ENCODE data around the gene MAML3.

The MAML3 gene

DNA sequence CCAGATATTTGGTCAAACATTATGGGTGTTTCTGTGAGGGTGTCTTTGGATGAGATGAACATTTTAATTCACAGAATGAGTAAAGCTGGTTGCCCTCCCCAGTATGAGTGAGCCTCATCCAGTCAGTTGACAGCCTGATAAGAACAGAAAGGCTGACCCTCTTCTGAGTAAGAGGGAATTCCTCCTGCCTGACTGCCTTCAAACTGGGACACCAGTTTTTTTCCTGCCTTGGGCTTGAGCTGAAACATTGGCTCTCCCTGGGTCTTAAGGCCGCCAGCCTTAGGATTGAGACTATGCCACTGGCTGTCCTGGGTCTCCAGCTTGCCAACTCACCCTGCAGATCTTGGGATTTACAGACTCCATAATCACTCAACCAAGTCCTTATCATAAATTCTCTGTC, 14.5 kb upstream of the MAML3 start:
- no peak overlapping the region for H3K4me3 Mint-ChIP-seq
- no peak for DNase-seq

DNA sequence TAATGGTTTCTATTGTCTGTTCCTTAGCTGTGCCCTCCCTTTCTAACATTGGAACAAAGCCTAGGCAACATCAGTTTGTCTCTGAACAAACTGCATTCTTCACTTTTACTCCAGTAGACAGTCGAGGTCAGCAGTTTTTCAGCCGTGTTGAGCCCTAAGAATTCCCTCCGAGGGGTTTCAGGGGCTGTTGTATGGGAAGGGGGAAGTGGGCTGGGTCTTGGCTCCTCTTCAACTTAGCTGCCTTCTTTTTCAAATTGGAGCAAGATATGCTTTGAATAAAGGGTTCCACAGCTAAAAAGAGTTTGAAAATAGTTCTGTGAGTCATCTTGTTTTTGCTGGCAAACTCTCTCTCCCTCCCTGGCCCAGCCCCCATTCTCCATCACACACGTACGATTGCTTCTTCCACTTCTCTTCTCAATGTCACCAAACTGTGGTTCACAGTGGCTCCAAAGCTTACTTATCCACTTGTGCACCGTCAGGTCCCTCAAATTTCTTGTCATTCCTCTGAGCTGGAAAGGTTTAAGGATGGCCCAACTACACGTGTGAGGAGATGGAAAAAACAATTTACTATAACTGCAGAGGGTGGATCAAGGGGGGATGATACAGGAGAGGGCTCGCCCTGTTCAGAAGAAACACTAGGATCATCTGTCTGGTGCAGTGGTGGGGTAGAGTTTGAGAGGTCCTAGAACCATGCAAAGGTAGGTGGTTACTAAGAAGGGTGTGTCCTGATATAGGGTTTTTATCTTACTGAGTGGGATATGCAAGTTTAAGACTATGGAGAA, 9.2 kb upstream of the MAML3 start:
- no peak for ATAC-seq
- Mint-ChIP-seq H3K9me3 (no peaks in the 10 kb centered on the region), H3K4me1 (peaks cover 11% of the 10 kb centered on the region), H3K27ac (peak overlapping the region in 1 of 2 donors; percentile 15), H3K4me3 (no peak overlapping the region), H3K27me3 (no peaks in the 10 kb centered on the region)
- DNase-seq: no peak

More for the DNA sequence above, 14.5 kb upstream of the MAML3 start:
- ATAC-seq: no peak
- Mint-ChIP-seq H3K27ac (no peak overlapping the region), H3K27me3 (no peaks in the 10 kb centered on the region), H3K9me3 (no peaks in the 10 kb centered on the region), H3K4me1 (no peaks in the 10 kb centered on the region)

DNA sequence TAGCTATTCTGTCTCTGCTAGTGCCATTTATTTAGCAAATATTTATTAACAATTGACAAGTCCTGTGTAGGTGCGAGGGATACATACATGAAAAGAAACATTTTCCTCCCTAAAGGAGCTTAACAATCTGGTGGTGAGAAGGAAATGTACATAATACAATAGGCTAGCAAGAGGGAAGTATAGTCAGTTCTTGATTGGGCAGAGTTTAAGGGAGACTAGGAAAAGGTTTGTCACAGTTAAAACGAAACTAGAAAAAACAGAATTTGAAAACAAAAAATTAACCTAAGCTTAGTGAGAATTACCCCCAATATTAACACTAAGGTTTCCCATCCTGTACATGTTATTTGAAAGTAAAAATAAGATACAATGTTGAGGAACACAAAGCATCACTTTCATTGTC, 8.6 kb upstream of the MAML3 start:
- peak overlapping the region in 1 of 2 donors; percentile 36 for H3K4me3 Mint-ChIP-seq
- no peaks in the 10 kb centered on the region for H3K9me3 Mint-ChIP-seq
- ATAC-seq (no peak), DNase-seq (no peak)
- H3K4me1 Mint-ChIP-seq: peaks cover 15% of the 10 kb centered on the region
- H3K27me3 Mint-ChIP-seq: no peaks in the 10 kb centered on the region
- no peak overlapping the region for H3K27ac Mint-ChIP-seq

- Mint-ChIP-seq H3K9me3 (no peaks in the 10 kb centered on the region), H3K27me3 (peaks cover 7% of the 10 kb centered on the region)
- no peak for DNase-seq
These were observed 4.5 kb upstream of the MAML3 start for GRCh38 chr4:140158365-140159030.

GRCh38 chr4:140157341-140157740, 3.4 kb upstream of the MAML3 start:
- Mint-ChIP-seq H3K27me3 (peaks cover 7% of the 10 kb centered on the region), H3K4me1 (peaks cover 33% of the 10 kb centered on the region), H3K9me3 (no peaks in the 10 kb centered on the region), H3K4me3 (no peak overlapping the region), H3K27ac (no peak overlapping the region)
- DNase-seq (no peak), ATAC-seq (no peak)

More at GRCh38 chr4:140158365-140159030, 4.5 kb upstream of the MAML3 start:
- H3K27ac Mint-ChIP-seq: no peak overlapping the region
- H3K4me1 Mint-ChIP-seq: peaks cover 42% of the 10 kb centered on the region
- ATAC-seq: no peak
- no peak overlapping the region for H3K4me3 Mint-ChIP-seq

DNA sequence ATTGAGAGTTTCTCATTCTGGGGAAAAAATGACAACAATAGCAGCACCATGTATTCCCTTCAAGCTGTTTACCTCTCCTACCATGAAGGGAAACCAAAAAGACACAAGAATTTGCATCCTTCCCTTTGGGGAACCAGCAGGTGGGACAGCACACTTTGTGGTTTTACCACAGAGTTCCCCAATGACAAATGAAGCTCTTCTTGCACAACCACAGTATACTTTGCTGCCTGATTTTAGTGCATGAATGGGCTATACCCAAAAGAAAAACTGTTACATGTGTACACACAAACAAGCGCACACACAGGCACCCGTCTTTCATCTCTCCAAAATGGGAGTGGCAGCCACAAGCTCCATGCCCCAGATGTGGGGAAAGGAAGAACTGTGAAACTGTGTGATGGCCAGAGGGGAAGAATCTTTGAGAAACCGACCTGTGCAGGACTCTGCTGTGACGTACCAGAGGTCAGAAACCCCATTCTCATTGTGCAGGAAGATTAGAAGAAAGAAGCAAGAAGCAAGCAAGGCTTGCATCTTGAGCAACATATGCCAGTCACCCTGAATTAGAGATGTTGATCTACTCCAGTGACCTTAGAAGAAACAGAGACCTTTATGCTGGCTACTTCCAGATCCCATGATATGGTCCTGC, 2.7 kb upstream of the MAML3 start:
- DNase-seq: peak; percentile 21 to 70
- H3K9me3 Mint-ChIP-seq: no peaks in the 10 kb centered on the region
- peaks cover 31% of the 10 kb centered on the region for H3K4me1 Mint-ChIP-seq
- peak overlapping the region; percentile 56 to 75 for H3K4me3 Mint-ChIP-seq
- ATAC-seq: peak; percentile 69
- peaks cover 7% of the 10 kb centered on the region for H3K27me3 Mint-ChIP-seq
- H3K27ac Mint-ChIP-seq: peak overlapping the region in 1 of 2 donors; percentile 80

DNA sequence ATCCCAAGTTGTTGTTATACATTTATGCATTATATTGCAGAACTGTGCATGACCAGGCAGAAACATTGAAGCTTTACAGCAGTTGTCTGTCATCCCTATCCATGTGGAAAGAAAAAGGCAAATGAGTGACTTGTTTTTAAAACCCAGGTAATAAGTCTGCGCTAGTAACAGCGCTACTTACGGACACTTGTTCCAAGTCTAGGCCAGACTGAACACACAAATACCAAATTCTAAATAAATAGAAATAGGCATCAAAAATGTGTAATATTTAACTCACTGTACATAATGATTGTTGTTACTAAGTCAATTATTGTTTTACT, 548 bp upstream of the MAML3 start:
- peak overlapping the region; percentile 95 to 96 for H3K4me3 Mint-ChIP-seq
- peaks cover 7% of the 10 kb centered on the region for H3K27me3 Mint-ChIP-seq
- H3K4me1 Mint-ChIP-seq: peaks cover 40% of the 10 kb centered on the region
- no peaks in the 10 kb centered on the region for H3K9me3 Mint-ChIP-seq
- no peak for DNase-seq
- ATAC-seq: no peak
- H3K27ac Mint-ChIP-seq: peak overlapping the region in 1 of 2 donors; percentile 91

GRCh38 chr4:140153419-140153717, 616 bp downstream of the MAML3 start:
- Mint-ChIP-seq H3K4me3 (peak overlapping the region; percentile 95 to 96), H3K9me3 (no peaks in the 10 kb centered on the region), H3K4me1 (peaks cover 40% of the 10 kb centered on the region), H3K27me3 (peaks cover 10% of the 10 kb centered on the region), H3K27ac (peak overlapping the region; percentile 44 to 89)
- no peak for ATAC-seq
- DNase-seq: no peak

- DNase-seq: peak; percentile 51 to 62
- H3K27ac Mint-ChIP-seq: peak overlapping the region; percentile 44 to 89
- peak overlapping the region; percentile 95 to 96 for H3K4me3 Mint-ChIP-seq
These were observed 1.1 kb downstream of the MAML3 start for GRCh38 chr4:140152751-140153418.

GRCh38 chr4:140152013-140152703, 1.8 kb downstream of the MAML3 start:
- Mint-ChIP-seq H3K27ac (peak overlapping the region; percentile 44 to 84), H3K4me3 (peak overlapping the region; percentile 95 to 96), H3K27me3 (peaks cover 19% of the 10 kb centered on the region), H3K9me3 (no peaks in the 10 kb centered on the region), H3K4me1 (peaks cover 38% of the 10 kb centered on the region)
- DNase-seq (peak; percentile 83 to 87), ATAC-seq (peak; percentile 70)

More at GRCh38 chr4:140152751-140153418, 1.1 kb downstream of the MAML3 start:
- ATAC-seq: no peak
- Mint-ChIP-seq H3K9me3 (no peaks in the 10 kb centered on the region), H3K27me3 (peaks cover 15% of the 10 kb centered on the region), H3K4me1 (peaks cover 43% of the 10 kb centered on the region)

DNA sequence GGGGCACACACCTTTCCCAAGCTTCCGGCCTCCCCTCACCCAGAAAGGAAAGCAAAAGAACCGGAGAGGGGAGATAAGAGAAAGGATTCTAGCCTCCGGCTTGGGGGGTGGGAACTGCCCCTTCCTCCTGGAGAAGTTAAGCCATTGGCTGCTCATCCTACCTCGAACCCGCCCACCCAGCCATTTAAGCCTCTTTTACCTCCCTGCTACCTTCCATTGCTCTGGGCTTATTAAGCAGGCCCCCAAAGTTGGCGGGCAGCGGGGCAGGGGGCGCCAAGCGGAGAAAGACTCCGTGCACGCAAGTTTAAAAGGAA, 2.3 kb downstream of the MAML3 start:
- Mint-ChIP-seq H3K27ac (peak overlapping the region; percentile 44 to 52), H3K9me3 (no peaks in the 10 kb centered on the region), H3K4me3 (peak overlapping the region; percentile 95 to 96), H3K4me1 (peaks cover 33% of the 10 kb centered on the region), H3K27me3 (peaks cover 19% of the 10 kb centered on the region)
- no peak for DNase-seq
- ATAC-seq: peak; percentile 45

GRCh38 chr4:140150886-140151698, 2.9 kb downstream of the MAML3 start:
- no peaks in the 10 kb centered on the region for H3K9me3 Mint-ChIP-seq
- DNase-seq: peak; percentile 58 to 71

GRCh38 chr4:140150636-140150885, 3.4 kb downstream of the MAML3 start:
- H3K4me3 Mint-ChIP-seq: peak overlapping the region; percentile 90 to 96
- H3K9me3 Mint-ChIP-seq: no peaks in the 10 kb centered on the region
- ATAC-seq (no peak), DNase-seq (no peak)
- peaks cover 19% of the 10 kb centered on the region for H3K27me3 Mint-ChIP-seq
- H3K27ac Mint-ChIP-seq: peak overlapping the region; percentile 89 to 95
- peaks cover 25% of the 10 kb centered on the region for H3K4me1 Mint-ChIP-seq

More at GRCh38 chr4:140150886-140151698, 2.9 kb downstream of the MAML3 start:
- peak; percentile 39 for ATAC-seq
- H3K27ac Mint-ChIP-seq: peak overlapping the region; percentile 67 to 89
- H3K4me1 Mint-ChIP-seq: peaks cover 27% of the 10 kb centered on the region
- H3K4me3 Mint-ChIP-seq: peak overlapping the region; percentile 95 to 96
- H3K27me3 Mint-ChIP-seq: peaks cover 19% of the 10 kb centered on the region

- Mint-ChIP-seq H3K4me1 (peaks cover 27% of the 10 kb centered on the region), H3K9me3 (no peaks in the 10 kb centered on the region), H3K4me3 (peak overlapping the region; percentile 90 to 96), H3K27ac (peak overlapping the region; percentile 89 to 95), H3K27me3 (peaks cover 19% of the 10 kb centered on the region)
- peak; percentile 52 to 64 for DNase-seq
- ATAC-seq: peak; percentile 35
These were observed 3.9 kb downstream of the MAML3 start for GRCh38 chr4:140149846-140150635.

Data from stimulated activated naive CD8-positive, alpha-beta T cell treated with anti-CD3 and anti-CD28 coated beads, Interleukin-15, amount 100 ng/mL, for 72 hours (primary cell).